BLaER1 (cell line): ENCODE data around the gene TAF10.

Experiments
- H3K27ac ChIP-seq: shearing (Covaris generic); formaldehyde crosslinking; 2 replicates; pipeline ENCODE4 v1.8.1; 2022
- H3K27me3 ChIP-seq: shearing (Covaris generic); formaldehyde crosslinking; 2 replicates; pipeline ENCODE4 v1.8.1; 2022
- H3K36me3 ChIP-seq: shearing (Covaris generic); formaldehyde crosslinking; 2 replicates; pipeline ENCODE4 v1.8.1; 2022
- H3K4me1 ChIP-seq: shearing (Covaris generic); formaldehyde crosslinking; 2 replicates; pipeline ENCODE4 v1.8.1; 2022
- H3K4me2 ChIP-seq: shearing (Covaris generic); formaldehyde crosslinking; 2 replicates; pipeline ENCODE4 v1.8.1; 2022
- H3K4me3 ChIP-seq: shearing (Covaris generic); formaldehyde crosslinking; 2 replicates; pipeline ENCODE4 v1.8.1; 2022
- H3K9ac ChIP-seq: shearing (Covaris generic); formaldehyde crosslinking; 2 replicates; pipeline ENCODE4 v1.8.1; 2022
- H3K9me3 ChIP-seq: shearing (Covaris generic); formaldehyde crosslinking; 2 replicates; pipeline ENCODE4 v1.8.1; 2022
- H4K20me1 ChIP-seq: shearing (Covaris generic); formaldehyde crosslinking; 2 replicates; pipeline ENCODE4 v1.8.1; 2022
- Cebpa-rat ChIP-seq: shearing (Covaris generic); IDR thresholded peaks from 2 replicates; pipeline ENCODE4 v1.8.1; 2022

The TAF10 gene

GRCh38 chr11:6587360-6587953, 24.6 kb downstream of the TAF10 start:
- no peaks in the 10 kb centered on the region for H3K4me1 ChIP-seq
- no peak for TF ChIP-seq Cebpa-rat
- H3K27ac ChIP-seq = no peak overlapping the region
- no peak overlapping the region for H3K9ac ChIP-seq
- peaks cover 36% of the 10 kb centered on the region for H3K36me3 ChIP-seq
- H4K20me1 ChIP-seq = no peaks in the 10 kb centered on the region
- H3K9me3 ChIP-seq = peaks cover 42% of the 10 kb centered on the region
- H3K27me3 ChIP-seq = no peaks in the 10 kb centered on the region
- no peak overlapping the region for H3K4me2 ChIP-seq
- H3K4me3 ChIP-seq = no peak overlapping the region

- no peak for TF ChIP-seq Cebpa-rat
- Histone ChIP-seq H3K36me3 (peaks cover 29% of the 10 kb centered on the region), H4K20me1 (no peaks in the 10 kb centered on the region), H3K27me3 (no peaks in the 10 kb centered on the region), H3K4me3 (no peak overlapping the region), H3K9ac (no peak overlapping the region), H3K4me2 (no peak overlapping the region), H3K4me1 (no peaks in the 10 kb centered on the region), H3K9me3 (peaks cover 45% of the 10 kb centered on the region), H3K27ac (no peak overlapping the region)
Measured at GRCh38 chr11:6586434-6587359, 25.3 kb downstream of the TAF10 start.

GRCh38 chr11:6584528-6584927, 27.5 kb downstream of the TAF10 start:
- Histone ChIP-seq H3K4me1 (no peaks in the 10 kb centered on the region), H3K36me3 (peaks cover 44% of the 10 kb centered on the region), H3K4me3 (no peak overlapping the region), H3K27me3 (no peaks in the 10 kb centered on the region), H3K9me3 (peaks cover 48% of the 10 kb centered on the region), H4K20me1 (no peaks in the 10 kb centered on the region), H3K4me2 (no peak overlapping the region), H3K27ac (no peak overlapping the region), H3K9ac (no peak overlapping the region)
- no peak for TF ChIP-seq Cebpa-rat

- Histone ChIP-seq H3K27me3 (no peaks in the 10 kb centered on the region), H3K36me3 (peaks cover 48% of the 10 kb centered on the region)
- TF ChIP-seq Cebpa-rat = no peak
Measured at GRCh38 chr11:6583584-6583983, 28.4 kb downstream of the TAF10 start.

GRCh38 chr11:6579681-6580080, 32.3 kb downstream of the TAF10 start:
- H3K4me1 ChIP-seq = peaks cover 14% of the 10 kb centered on the region
- no peak overlapping the region for H3K4me2 ChIP-seq
- peaks cover 29% of the 10 kb centered on the region for H3K36me3 ChIP-seq
- peaks cover 22% of the 10 kb centered on the region for H3K9me3 ChIP-seq
- H3K4me3 ChIP-seq = no peak overlapping the region
- no peak overlapping the region for H3K9ac ChIP-seq
- TF ChIP-seq Cebpa-rat = no peak
- H4K20me1 ChIP-seq = 0 out of 2 replicates have a peak, but pooled peaks cover 6% of the 10 kb centered on the region
- H3K27me3 ChIP-seq = no peaks in the 10 kb centered on the region
- no peak overlapping the region for H3K27ac ChIP-seq

More at GRCh38 chr11:6583584-6583983, 28.4 kb downstream of the TAF10 start:
- Histone ChIP-seq H3K4me1 (no peaks in the 10 kb centered on the region), H3K27ac (no peak overlapping the region), H3K4me2 (no peak overlapping the region), H3K9me3 (peaks cover 48% of the 10 kb centered on the region), H4K20me1 (no peaks in the 10 kb centered on the region), H3K9ac (no peak overlapping the region), H3K4me3 (no peak overlapping the region)

- H3K9me3 ChIP-seq = peaks cover 6% of the 10 kb centered on the region; the same call in 1 of the 2 replicates
- no peak overlapping the region for H3K4me2 ChIP-seq
- peaks cover 14% of the 10 kb centered on the region for H3K4me1 ChIP-seq
- no peak overlapping the region for H3K9ac ChIP-seq
- H3K27ac ChIP-seq = no peak overlapping the region
- 0 out of 2 replicates have a peak, but pooled peaks cover 6% of the 10 kb centered on the region for H4K20me1 ChIP-seq
- H3K27me3 ChIP-seq = no peaks in the 10 kb centered on the region
- H3K36me3 ChIP-seq = peaks cover 28% of the 10 kb centered on the region
- TF ChIP-seq Cebpa-rat = no peak
- H3K4me3 ChIP-seq = no peak overlapping the region
Measured at GRCh38 chr11:6578134-6578533, 33.9 kb downstream of the TAF10 start.

- H3K36me3 ChIP-seq = peaks cover 36% of the 10 kb centered on the region
- peaks cover 14% of the 10 kb centered on the region for H3K4me1 ChIP-seq
- no peak overlapping the region for H3K27ac ChIP-seq
- H3K4me3 ChIP-seq = no peak overlapping the region
- peak overlapping the region; percentile 29; the same call in 1 of the 2 replicates for H3K4me2 ChIP-seq
- 0 out of 2 replicates have a peak, but pooled peaks cover 6% of the 10 kb centered on the region for H4K20me1 ChIP-seq
- H3K27me3 ChIP-seq = no peaks in the 10 kb centered on the region
- peaks cover 6% of the 10 kb centered on the region for H3K9me3 ChIP-seq
- no peak for TF ChIP-seq Cebpa-rat
- no peak overlapping the region for H3K9ac ChIP-seq
Measured at GRCh38 chr11:6576471-6577373, 35.3 kb downstream of the TAF10 start.

GRCh38 chr11:6574816-6575715, 37.0 kb downstream of the TAF10 start:
- no peak overlapping the region for H3K4me3 ChIP-seq
- H3K27ac ChIP-seq = no peak overlapping the region
- H3K27me3 ChIP-seq = no peaks in the 10 kb centered on the region
- no peak for TF ChIP-seq Cebpa-rat
- H3K9ac ChIP-seq = no peak overlapping the region
- H4K20me1 ChIP-seq = 0 out of 2 replicates have a peak, but pooled peaks cover 6% of the 10 kb centered on the region
- peaks cover 14% of the 10 kb centered on the region for H3K4me1 ChIP-seq
- H3K4me2 ChIP-seq = no peak overlapping the region
- H3K9me3 ChIP-seq = peaks cover 16% of the 10 kb centered on the region
- H3K36me3 ChIP-seq = peaks cover 39% of the 10 kb centered on the region
